ENCODE measurements around the gene DKKL1. TPM values are rescaled to one million over a fixed set of nuclear protein-coding genes. Genes with fewer than 3 reads are reported as not detected.
A peak's percentile ranks its signal among the peaks of the same experiment; 100 is the strongest.
"Not testable (repeated sequence)": the region's sequence is repeated elsewhere in the genome, so short reads cannot be mapped to it uniquely, and the experiment has no call there.

DKKL1 gene
- not detected for total RNA-seq

DNA sequence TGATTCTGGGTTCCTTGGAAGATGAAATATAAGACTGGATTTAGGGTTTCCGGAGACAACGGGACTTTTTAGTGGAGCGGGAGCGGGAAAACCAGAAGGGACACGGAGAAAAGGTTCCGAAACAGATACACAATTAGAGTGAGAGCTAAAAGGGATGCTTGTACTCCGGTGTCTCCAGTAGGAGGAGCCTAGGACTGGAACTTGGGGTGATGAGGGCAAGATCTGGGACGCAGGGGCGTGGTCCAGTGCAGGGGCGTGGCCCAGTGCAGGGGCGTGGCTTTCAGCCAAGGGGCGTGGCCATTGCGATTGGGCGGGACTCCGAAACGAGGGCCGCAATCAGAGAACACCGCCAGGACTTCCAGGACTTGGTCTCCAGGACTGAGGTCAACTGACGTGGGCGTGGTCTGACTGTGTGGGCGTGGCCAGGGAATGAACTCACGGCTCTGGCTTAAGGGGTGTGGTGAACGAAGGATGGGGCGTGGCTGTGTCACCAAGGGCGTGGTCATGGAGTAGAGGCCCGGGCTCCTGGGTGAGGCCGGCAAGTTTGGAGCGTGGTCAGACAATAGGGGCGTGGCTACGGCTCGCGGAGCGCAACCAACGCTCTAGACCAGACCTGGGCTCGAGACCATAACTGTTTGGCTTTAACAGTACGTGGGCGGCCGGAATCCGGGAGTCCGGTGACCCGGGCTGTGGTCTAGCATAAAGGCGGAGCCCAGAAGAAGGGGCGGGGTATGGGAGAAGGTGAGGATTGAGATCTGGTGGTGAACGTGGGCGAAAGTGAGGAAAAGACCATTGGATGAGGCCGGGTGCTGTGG, at the start of gene DKKL1:
TSS of gene DKKL1 (plus strand) at position 610 of the 815 bp plus-strand sequence. CDS start at position 732, 122 bp downstream.
- Mint-ChIP-seq H3K27ac (no peak within 1 kb of the TSS), H3K4me3 (no peak within 1 kb of the TSS), H3K9me3 (ENCODE audit: insufficient read depth) (no peaks in the 10 kb centered on the region), H3K27me3 (ENCODE audit: low read depth) (peaks cover 31% of the 10 kb centered on the region), H3K36me3 (ENCODE audit: low read depth) (no peaks in the 10 kb centered on the region), H3K4me1 (ENCODE audit: low read depth) (peaks cover 5% of the 10 kb centered on the region)
- peak; percentile 82 for ATAC-seq
- peak; percentile 80 for DNase-seq
- POLR2A ChIA-PET = no interaction called here
- CTCF ChIA-PET = no interaction called here

DNA sequence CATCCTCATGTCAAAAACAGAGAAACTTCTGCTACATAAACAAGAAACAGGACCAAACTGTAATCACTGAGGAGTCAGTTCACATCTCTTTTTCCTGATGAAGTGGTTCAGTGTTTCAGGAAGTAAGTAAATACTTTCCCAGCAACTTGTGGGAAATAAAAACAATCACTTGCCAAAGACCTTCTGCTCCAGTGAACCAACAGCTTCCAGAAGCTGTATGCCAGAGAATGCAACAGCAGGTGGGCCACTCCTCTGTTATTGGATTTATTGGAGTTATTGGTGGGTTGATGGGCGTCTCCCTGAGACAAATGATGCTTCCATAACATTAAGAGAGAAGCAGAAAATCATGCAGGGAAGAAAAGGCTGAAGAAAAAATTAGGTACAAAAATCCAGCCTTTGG, 48.6 kb upstream of the DKKL1 start:
- no peak for ATAC-seq
- Mint-ChIP-seq H3K4me3 (no peak overlapping the region), H3K4me1 (ENCODE audit: low read depth) (peaks cover 6% of the 10 kb centered on the region), H3K36me3 (ENCODE audit: low read depth) (peaks cover 29% of the 10 kb centered on the region), H3K27me3 (ENCODE audit: low read depth) (no peaks in the 10 kb centered on the region), H3K27ac (no peak overlapping the region), H3K9me3 (ENCODE audit: insufficient read depth) (peaks cover 9% of the 10 kb centered on the region)
- ChIA-PET CTCF (interaction anchor here (1.7 kb wide), 1 partner anchor 11 kb away, joined by 3 read pairs; no protein-coding TSS in a partner anchor), POLR2A (no interaction called here)
- no peak for DNase-seq

DNA sequence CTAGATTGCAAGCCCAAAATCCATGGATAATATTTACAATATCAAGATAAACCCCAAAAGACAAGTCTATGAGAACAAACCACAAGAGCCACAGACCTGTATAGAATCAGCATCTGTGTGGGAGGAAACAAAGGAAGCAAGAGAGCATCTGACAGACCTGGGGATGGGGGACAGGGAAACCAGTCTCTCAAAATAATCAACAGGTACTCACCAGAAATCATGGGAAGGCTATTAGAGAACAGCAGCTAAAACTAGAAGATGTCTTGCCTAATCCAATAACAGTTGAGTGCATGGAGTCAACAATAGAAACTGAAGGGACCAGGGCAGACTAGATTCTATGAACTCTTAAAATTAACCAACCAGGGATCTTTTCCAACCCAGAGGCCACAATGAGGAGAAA, 47.4 kb upstream of the DKKL1 start:
- POLR2A ChIA-PET = interaction anchor here (0.7 kb wide), 1 partner anchor 216 kb away, joined by 3 read pairs; no protein-coding TSS in a partner anchor
- CTCF ChIA-PET = interaction anchor here (1.7 kb wide), 1 partner anchor 10 kb away, joined by 3 read pairs; no protein-coding TSS in a partner anchor
- H3K36me3 Mint-ChIP-seq (ENCODE audit: low read depth) = peaks cover 29% of the 10 kb centered on the region

DNA sequence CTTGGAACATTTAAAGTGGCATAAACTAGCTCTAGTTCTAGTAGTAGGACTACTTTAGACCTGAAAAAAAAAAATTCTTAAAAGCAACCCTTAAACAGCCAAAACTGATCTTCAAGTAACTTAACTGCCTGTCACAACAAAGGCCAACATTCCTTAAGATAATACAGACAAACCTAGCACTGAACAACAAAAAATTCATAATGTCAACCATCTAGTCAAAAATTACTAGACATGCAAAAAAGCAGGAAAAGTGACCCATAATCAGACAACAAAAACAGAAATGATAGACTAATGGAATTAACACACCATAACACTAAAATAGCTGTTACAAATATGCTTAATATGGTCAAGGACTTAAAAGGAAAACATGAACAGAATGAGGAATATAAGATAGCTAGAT, 45.4 kb upstream of the DKKL1 start:
- Mint-ChIP-seq H3K36me3 (ENCODE audit: low read depth) (peaks cover 34% of the 10 kb centered on the region), H3K4me1 (ENCODE audit: low read depth) (peaks cover 6% of the 10 kb centered on the region), H3K4me3 (no peak overlapping the region), H3K9me3 (ENCODE audit: insufficient read depth) (peaks cover 9% of the 10 kb centered on the region), H3K27ac (no peak overlapping the region), H3K27me3 (ENCODE audit: low read depth) (no peaks in the 10 kb centered on the region)
- DNase-seq (no peak), ATAC-seq (no peak)
- POLR2A ChIA-PET = interaction anchor here (1.5 kb wide), 1 partner anchor 17 kb away, joined by 3 read pairs; the partner anchor contains the start of gene CD37
- CTCF ChIA-PET = interaction anchor here (0.7 to 1.9 kb wide), 4 partner anchors 10 to 119 kb away, joined by 3 to 7 read pairs (median 4); no protein-coding TSS in a partner anchor

More for the DNA sequence above, 47.4 kb upstream of the DKKL1 start:
- Mint-ChIP-seq H3K9me3 (ENCODE audit: insufficient read depth) (peaks cover 9% of the 10 kb centered on the region), H3K4me1 (ENCODE audit: low read depth) (peaks cover 6% of the 10 kb centered on the region), H3K27me3 (ENCODE audit: low read depth) (no peaks in the 10 kb centered on the region), H3K4me3 (no peak overlapping the region), H3K27ac (no peak overlapping the region)
- DNase-seq = no peak
- ATAC-seq = no peak

DNA sequence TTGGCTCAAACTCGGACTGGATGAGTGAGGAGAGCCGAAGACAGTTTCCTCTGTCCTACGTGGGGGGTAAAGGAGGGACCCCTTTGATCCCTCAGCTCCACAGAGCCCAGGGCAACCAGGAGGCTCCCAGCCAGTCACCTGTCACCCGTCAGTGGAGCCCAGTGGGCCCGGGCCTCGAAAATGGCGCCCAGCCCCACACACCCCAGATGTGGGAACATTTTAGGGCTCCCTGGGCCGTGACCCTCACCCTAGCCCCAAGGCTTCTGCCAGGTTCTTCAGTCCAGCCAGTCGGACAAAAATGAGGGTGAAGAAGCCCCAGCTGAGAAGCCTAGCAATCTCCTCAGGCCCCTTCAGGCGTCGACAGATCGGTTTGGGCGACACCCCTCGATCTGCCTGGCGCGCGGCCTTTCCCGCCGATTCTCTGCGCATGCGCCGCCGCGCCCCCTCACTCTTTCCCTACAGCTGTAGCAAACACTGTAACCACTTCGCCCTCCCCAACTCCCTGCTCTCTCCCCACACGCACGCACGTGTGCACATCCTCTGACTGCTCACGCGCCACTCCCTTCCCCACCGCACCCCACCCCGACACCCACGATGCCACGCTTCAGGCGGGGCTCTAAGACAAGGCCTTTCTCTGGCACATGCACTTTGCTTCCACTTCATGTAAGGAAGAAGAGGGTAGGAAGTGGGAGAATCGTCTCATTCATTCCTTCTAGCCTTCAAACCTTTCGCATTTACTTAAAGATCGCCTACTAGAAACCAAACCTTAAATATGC, 38.7 kb upstream of the DKKL1 start, which contains the start of gene SLC6A16:
TSS of gene SLC6A16 (minus strand) at position 391 of the 776 bp plus-strand sequence. CDS start 13,844 bp downstream, outside the sequence.
- no peaks in the 10 kb centered on the region for H3K27me3 Mint-ChIP-seq (ENCODE audit: low read depth)
- H3K9me3 Mint-ChIP-seq (ENCODE audit: insufficient read depth) = no peaks in the 10 kb centered on the region
- DNase-seq = no peak
- no peak within 1 kb of the TSS for H3K27ac Mint-ChIP-seq
- POLR2A ChIA-PET = interaction anchor here (1.2 kb wide), 1 partner anchor 10 kb away, joined by 3 read pairs; the partner anchor contains the start of gene CD37
- H3K36me3 Mint-ChIP-seq (ENCODE audit: low read depth) = peaks cover 40% of the 10 kb centered on the region
- ATAC-seq = no peak
- H3K4me1 Mint-ChIP-seq (ENCODE audit: low read depth) = peaks cover 26% of the 10 kb centered on the region
- H3K4me3 Mint-ChIP-seq = no peak within 1 kb of the TSS
- CTCF ChIA-PET = interaction anchor here (0.6 to 1.3 kb wide), 3 partner anchors 57 to 100 kb away, joined by 3 to 4 read pairs (median 3); no protein-coding TSS in a partner anchor

DNA sequence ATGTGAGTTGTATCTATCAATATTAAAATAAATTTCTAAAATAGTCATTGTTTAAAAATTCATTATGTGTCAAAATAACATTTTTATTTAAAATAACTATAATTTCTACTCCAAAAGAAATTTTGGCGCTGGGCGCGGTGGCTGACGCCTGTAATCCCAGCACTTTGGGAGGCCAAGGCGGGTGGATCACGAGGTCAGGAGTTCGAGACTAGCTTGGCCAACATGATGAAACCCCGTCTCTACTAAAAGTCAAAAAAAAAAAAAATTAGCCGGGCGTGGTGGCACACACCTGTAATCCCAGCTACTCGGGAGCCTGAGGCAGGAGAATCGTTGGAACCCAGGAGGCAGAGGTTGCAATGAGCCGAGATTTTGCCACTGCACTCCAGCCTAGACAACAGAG, 37.9 kb upstream of the DKKL1 start:
- H3K9me3 Mint-ChIP-seq (ENCODE audit: insufficient read depth); H3K27me3 Mint-ChIP-seq (ENCODE audit: low read depth); POLR2A ChIA-PET; ATAC-seq; H3K27ac Mint-ChIP-seq; DNase-seq; H3K4me3 Mint-ChIP-seq: not testable (repeated sequence)
- CTCF ChIA-PET = interaction anchor here (0.7 to 2.9 kb wide), 5 partner anchors 10 to 100 kb away, joined by 3 to 19 read pairs (median 4); no protein-coding TSS in a partner anchor
- H3K4me1 Mint-ChIP-seq (ENCODE audit: low read depth) = peaks cover 31% of the 10 kb centered on the region
- H3K36me3 Mint-ChIP-seq (ENCODE audit: low read depth) = peaks cover 42% of the 10 kb centered on the region

DNA sequence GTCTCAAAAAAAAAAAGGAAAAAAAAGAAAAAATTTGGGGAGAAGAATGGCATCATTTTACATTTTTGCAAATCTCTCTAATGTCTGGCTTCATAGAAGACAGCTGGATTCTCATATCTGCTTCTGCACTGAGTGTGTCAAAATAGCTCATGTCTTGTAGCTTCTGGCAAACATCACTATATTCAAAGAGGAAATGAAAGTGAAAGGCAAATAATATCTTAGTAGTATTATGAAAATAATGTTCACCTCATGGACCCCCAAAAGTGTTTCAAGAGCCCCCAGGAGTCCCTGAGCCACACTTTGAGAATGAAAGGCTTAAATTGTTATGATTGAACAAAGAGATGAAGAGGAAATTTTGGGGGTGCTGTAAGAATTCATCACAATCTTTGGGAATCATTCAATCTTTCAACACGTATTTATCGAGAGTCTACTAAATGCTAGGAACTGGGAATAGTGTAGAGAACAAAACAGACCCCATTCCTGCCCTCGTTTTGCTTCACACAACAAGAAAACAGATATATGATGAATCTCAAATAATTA, 37.4 kb upstream of the DKKL1 start:
- Mint-ChIP-seq H3K27ac (no peak overlapping the region), H3K4me3 (no peak overlapping the region), H3K36me3 (ENCODE audit: low read depth) (peaks cover 41% of the 10 kb centered on the region), H3K9me3 (ENCODE audit: insufficient read depth) (no peaks in the 10 kb centered on the region), H3K27me3 (ENCODE audit: low read depth) (no peaks in the 10 kb centered on the region), H3K4me1 (ENCODE audit: low read depth) (peaks cover 35% of the 10 kb centered on the region)
- ChIA-PET POLR2A (no interaction called here), CTCF (interaction anchor here (0.7 to 2.9 kb wide), 5 partner anchors 11 to 101 kb away, joined by 3 to 19 read pairs (median 4); no protein-coding TSS in a partner anchor)
- DNase-seq (no peak), ATAC-seq (no peak)

DNA sequence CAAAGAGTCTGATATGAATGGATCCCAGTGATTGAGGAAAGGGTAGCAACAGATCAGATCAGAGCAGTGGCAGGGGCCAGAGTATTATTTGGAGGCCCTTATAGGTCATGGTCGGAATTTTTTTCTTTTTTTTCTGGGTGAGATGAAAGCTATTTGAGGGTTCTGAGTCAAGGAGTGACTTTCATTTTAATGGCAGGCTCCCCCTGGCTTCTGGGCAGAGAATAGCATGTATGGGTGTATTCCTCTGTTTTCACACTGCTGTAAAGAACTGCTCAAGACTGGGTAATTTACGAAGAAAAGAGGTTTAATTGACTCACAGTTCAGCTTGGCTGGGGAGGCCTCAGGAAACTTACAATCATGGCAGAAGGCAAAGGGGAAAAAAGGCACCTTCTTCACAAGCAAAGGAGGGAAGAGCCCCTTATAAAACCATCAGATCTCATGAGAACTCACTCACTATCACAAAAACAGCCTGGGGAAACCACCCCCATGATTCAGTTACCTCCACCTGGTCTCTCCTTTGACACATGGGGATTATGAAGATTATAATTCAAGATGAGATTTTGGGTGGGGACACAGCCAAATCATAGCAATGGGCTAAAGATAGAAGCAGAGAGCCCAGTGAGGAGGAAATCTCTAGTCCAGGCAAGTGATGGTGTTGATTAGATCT, 35.7 kb upstream of the DKKL1 start:
- ChIA-PET CTCF (interaction anchor here (0.6 to 2.9 kb wide), 14 partner anchors 10 to 334 kb away, joined by 3 to 19 read pairs (median 3); partner anchors contain the start of gene RUVBL2), POLR2A (interaction anchor here (0.7 kb wide), 1 partner anchor 125 kb away, joined by 3 read pairs; the partner anchor contains the start of gene ALDH16A1)
- peaks cover 45% of the 10 kb centered on the region for H3K36me3 Mint-ChIP-seq (ENCODE audit: low read depth)
- ATAC-seq = peak; percentile 37
- no peaks in the 10 kb centered on the region for H3K9me3 Mint-ChIP-seq (ENCODE audit: insufficient read depth)
- no peak overlapping the region for H3K27ac Mint-ChIP-seq
- H3K4me3 Mint-ChIP-seq = no peak overlapping the region
- DNase-seq = peak; percentile 64
- H3K4me1 Mint-ChIP-seq (ENCODE audit: low read depth) = peaks cover 52% of the 10 kb centered on the region
- H3K27me3 Mint-ChIP-seq (ENCODE audit: low read depth) = no peaks in the 10 kb centered on the region

DNA sequence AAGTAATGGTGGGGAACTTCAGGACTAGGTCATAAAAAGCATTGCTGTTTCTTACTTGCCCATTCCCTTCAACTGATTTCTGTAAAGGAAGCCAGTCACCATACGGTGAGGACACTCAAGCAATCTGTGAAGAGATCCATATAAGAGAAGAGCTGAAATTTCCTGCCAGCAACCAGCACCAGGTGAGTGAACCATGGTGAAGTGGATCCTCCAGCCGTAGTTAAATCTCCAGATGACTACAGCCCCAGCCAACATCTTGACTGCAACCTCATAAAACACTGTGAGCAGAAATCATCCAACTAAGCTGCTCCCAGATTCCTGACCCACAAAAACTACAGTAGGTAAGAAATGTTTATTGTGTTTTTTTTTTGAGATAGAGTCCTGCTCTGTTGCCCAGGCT, 34.9 kb upstream of the DKKL1 start:
- ChIA-PET CTCF (interaction anchor here (1.7 kb wide), 1 partner anchor 147 kb away, joined by 5 read pairs; no protein-coding TSS in a partner anchor), POLR2A (no interaction called here)
- Mint-ChIP-seq H3K9me3 (ENCODE audit: insufficient read depth) (no peaks in the 10 kb centered on the region), H3K27me3 (ENCODE audit: low read depth) (no peaks in the 10 kb centered on the region), H3K36me3 (ENCODE audit: low read depth) (peaks cover 49% of the 10 kb centered on the region), H3K4me3 (no peak overlapping the region), H3K27ac (no peak overlapping the region), H3K4me1 (ENCODE audit: low read depth) (peaks cover 60% of the 10 kb centered on the region)
- DNase-seq (no peak), ATAC-seq (no peak)

DNA sequence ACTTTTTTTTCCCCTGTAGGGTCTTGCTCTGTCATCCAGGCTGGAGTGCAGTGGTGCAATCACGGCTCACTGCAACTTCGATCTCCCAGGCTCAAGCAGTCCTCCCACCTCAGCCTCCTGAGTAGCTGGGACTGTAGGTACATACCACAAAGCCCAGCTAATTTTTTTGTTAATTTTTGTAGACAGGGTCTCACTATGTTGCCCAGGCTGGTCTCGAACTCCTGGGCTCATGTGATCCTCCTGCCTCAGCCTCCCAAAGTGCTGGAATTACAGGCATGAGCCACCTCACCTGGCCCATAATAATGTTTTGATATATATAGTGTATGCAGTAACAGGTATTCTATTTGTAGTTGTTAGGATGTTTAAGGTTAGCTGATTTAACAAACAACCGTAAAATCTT, 32.5 kb upstream of the DKKL1 start:
- DNase-seq; H3K4me3 Mint-ChIP-seq; H3K27me3 Mint-ChIP-seq (ENCODE audit: low read depth); POLR2A ChIA-PET; H3K9me3 Mint-ChIP-seq (ENCODE audit: insufficient read depth); ATAC-seq: not testable (repeated sequence)
- CTCF ChIA-PET = interaction anchor here (0.6 to 1.8 kb wide), 4 partner anchors 10 to 60 kb away, joined by 4 to 7 read pairs (median 4); no protein-coding TSS in a partner anchor
- Mint-ChIP-seq H3K4me1 (ENCODE audit: low read depth) (peaks cover 66% of the 10 kb centered on the region), H3K36me3 (ENCODE audit: low read depth) (peaks cover 46% of the 10 kb centered on the region), H3K27ac (peak overlapping the region; percentile 18)

Measured in activated CD8-positive, alpha-beta T cell treated with anti-CD3 and anti-CD28 coated beads, Interleukin-2, amount 10 ng/mL, durations not matched to agents 7 days and 5 days (primary cell).